ENCODE results near the gene CROCC.
A peak's percentile ranks its signal among the peaks of the same experiment; 100 is the strongest.
"Not testable (repeated sequence)": the region's sequence is repeated elsewhere in the genome, so short reads cannot be mapped to it uniquely, and the experiment has no call there.

Gene CROCC
- 47.1 to 134 (median 128) reads per million in 3 experiments for total RNA-seq

DNA sequence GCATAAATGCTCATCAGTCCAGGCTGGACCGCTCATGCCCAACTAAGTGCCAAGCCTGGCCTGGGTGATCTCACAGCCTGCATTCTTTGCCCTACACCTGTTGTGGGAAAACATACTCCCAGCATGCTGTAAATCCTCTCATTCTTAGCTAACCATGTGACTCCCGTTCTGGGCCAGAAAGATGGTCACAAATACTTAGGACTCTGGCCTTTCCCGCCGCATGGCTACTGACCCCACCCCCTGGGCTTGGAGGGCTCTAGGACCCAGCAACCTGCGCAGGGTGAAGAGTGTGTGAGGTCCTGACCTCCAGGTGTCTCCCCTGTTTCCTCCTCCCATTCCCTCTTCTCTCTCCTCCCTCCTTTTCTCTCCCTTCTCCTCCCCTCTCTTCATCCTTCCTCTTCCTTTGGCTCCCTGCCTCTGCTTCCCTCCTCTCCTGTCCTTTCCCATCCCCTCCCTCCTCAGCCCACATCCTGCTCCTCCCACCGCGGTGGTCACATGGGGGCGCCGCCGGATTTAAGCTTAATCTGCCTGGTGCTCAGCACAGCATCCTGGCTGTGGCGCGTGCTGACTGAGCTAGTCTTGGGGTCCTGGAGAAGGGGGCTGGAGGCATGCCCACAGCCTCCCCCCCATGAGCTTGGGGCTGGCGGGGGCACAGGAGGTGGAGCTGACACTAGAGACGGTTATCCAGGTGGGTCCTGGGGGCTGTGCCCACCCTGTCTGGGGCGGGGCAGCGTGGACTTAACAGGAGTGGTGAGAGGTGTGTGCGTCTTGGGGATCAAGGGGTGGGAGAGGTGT, at the start of gene CROCC:
CROCC (plus strand) TSS at position 541 of the 795 bp plus-strand sequence; CDS start at position 629, 88 bp downstream.
- DNase-seq, result no peak

DNA sequence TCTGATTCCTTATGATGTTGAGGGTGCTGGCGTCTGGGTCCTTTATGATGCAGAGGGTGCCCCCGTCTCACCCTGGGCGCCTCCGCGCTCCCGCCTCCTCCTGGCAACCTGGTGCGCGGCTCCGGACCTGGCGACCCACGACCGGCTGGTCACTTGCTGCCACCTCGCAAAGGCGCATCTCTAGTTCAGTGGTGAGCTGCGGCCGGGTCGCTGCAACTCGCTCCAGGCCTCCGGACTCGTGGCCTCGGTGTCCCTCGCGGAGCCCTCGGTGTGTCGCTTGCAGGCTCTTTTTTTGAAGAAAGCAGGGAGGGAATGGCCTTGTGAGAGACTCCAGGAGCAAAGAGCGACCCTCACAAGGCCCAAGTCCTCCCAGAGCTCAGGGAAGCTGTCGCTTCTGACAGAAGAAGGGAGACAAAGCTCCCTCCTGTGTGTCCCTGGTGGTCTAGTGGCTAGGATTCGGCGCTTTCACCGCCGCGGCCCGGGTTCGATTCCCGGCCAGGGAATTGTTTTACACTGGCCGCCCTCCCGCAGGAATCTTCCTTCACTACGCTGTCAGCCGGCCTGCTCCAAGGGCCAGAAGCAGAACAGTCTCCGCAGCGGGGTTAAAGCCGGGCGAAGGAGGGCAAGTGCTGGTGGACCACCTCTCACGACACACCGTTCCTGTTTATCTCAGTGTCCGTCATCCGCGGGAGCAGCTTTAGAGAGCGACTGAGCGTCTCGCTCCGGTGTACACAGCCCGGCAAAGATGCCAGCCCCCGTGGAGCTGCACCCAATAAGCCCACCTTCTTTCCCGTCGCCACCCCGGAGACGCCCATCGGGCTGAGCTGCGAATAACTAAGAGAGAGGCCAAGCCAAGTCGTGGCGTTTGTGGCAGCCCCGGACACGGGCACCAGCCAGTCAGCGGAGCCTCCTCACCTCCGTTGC, 49.3 kb upstream of the CROCC start:
- not testable (repeated sequence) for DNase-seq

GRCh38 chr1:16873076-16873879, 48.5 kb upstream of the CROCC start:
- peak; percentile 50 for DNase-seq

- DNase-seq, result not testable (repeated sequence)
Measured at GRCh38 chr1:16874968-16875765, 46.6 kb upstream of the CROCC start.

DNA sequence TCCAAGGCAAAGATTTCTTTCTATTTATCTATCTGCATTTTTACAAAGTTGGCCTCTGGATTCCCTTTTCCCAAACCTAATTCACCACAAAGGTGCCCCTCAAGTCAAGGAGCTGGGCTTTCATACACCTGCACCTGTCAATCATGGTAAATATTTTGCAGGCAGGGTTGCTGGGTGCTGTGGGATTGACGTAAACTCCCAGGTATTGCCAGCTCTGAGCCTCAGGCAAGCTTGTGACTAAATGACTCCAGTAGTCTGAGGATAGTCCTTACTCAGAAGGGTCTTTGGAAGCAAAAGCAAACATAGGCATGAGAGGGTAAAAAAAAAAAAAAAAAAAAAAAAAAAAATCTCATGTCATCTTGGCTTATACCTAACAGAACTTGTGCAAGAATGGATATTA, 40.0 kb upstream of the CROCC start:
- DNase-seq, result not testable (repeated sequence)

DNA sequence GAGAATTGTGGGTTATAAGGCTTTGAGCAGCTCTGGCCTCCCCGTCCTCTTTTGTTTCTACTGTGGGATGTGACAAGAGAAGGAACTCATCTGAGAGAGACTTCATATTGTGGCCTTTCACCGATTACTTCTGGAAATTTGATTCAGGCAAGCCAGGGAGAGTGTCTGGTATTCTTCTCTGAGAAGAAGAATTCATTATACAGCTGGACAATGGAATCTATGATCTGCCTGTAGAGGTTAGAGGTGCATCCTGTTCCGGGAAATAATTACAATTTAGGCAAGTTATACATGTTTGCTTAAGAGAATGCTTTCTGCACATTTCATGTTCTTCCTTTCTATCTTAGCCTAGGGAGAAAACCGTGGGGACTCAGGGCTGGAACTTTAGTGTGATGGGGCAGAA, 38.7 kb upstream of the CROCC start:
- DNase-seq, result no peak

GRCh38 chr1:16884487-16884886, 37.2 kb upstream of the CROCC start:
- not testable (repeated sequence) for DNase-seq

DNA sequence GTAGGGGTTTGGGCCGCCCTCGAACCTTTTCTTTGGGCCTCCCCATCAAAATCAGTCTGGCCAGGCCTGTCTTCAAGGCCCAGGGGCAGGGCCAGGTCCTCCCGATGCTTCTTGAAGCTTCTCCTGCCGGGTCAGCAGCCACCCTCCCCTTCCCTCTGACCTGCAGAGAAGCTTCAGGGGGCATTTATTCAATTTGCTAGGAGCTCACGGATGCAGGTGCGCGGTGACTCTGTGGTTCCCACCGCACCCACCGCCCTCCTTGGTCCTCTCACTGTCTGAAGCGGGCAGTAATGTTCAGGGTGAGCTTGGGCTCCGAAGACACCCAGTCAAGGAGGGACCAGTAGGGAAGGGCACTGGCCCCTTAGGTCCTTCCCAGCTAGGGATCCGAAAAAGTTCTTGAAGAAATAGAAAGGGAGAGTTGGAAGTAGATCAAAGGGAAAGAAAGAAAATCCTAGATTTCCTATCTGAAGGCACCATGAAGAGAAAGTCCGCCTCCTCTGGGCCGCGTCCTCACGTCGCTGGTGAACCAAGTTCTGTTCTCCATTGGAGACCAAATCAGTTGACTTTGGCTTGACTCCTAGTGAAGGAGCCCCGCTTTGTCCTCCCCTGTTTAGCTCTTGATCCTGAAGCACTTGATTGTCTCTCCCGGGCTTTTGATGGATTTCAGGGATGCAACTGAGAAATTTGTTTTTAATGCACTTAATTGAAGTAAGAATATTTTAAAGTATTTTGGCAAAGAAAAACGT, 34.7 kb upstream of the CROCC start:
- no peak for DNase-seq

GRCh38 chr1:16888860-16889816, 32.6 kb upstream of the CROCC start:
- DNase-seq, result peak; percentile 48

DNA sequence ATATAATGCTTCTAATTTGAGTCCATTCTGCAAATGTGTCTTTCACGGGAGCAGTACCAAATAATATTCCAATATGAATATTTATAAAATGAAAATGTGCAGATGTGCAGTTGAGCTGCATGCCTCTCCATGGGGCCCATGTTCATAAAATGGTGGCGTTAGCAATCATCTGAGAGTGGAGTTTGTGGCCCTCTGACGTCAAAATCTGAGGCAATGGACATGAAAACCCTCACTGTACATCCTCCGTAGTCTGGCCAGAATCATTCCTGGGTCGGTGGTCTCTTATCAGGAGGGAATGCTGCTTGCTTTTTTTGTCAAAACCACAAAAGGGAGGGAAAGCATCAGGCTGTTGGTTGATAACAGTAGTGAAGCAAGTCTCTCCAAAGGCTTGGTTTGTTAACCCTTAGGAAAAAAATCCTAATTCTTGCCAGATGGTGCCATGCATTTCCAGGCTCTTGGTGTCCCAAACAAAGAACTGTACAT, 31.2 kb upstream of the CROCC start:
- DNase-seq, result not testable (repeated sequence)

DNA sequence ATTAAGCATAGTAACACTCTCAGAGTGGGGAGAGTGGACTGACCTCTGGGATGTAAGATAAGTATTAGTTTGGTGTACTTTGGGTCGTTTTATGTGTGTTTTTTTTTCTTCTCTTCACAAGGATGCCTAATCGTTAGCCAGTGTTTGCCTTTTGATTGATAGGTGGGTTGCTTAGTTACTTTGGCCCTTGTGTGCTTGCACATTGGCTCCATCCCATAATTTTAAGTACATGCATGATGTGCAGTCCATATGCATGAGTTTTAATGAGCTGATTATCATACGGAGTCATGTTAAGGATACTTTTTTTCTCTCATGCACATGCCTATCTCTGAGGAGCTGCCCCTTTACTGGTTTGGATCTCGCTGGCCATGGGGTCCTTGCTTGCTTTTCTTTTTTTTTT, 30.7 kb upstream of the CROCC start:
- DNase-seq, result not testable (repeated sequence)

- DNase-seq, result not testable (repeated sequence)
Measured at GRCh38 chr1:16892978-16893525, 28.7 kb upstream of the CROCC start.

DNA sequence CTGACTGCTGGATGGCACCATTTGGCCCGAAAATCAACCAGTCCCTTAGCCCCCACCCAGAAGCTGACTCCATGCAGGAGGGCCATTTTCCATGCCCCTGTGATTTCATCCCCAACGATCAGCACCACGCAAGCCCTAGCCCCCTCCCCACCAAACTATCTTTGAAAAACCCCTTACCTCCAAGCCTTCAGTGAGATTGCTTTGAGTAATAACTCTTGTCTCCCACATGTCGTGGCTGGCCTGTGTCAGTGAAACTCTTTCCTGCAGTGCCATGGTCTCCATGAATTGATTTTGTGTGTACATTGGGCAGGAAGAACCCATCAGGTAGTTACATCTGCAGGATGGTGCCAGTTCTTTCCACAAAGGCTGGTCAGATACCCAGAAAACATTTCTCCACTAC, 27.9 kb upstream of the CROCC start:
- DNase-seq, result not testable (repeated sequence)

GRCh38 chr1:16894338-16894737, 27.4 kb upstream of the CROCC start:
- not testable (repeated sequence) for DNase-seq

DNA sequence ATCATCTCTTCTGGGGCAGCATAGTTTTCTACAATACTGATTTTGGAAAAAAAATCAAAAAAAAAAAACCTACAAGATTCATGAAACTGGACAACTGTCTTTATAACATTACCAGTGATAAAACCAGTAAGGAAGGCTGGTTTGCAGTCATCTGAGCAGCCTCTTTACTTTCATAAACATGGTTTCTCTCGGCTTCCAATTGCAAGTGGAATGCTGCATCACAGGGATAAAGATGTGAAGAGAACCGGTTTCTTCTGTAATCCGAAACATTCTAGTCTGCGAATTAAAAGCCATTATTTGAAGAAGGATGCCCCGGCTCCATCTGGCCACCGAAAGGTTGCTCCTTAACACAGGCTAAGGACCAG, 26.5 kb upstream of the CROCC start:
- DNase-seq, result not testable (repeated sequence)

DNA sequence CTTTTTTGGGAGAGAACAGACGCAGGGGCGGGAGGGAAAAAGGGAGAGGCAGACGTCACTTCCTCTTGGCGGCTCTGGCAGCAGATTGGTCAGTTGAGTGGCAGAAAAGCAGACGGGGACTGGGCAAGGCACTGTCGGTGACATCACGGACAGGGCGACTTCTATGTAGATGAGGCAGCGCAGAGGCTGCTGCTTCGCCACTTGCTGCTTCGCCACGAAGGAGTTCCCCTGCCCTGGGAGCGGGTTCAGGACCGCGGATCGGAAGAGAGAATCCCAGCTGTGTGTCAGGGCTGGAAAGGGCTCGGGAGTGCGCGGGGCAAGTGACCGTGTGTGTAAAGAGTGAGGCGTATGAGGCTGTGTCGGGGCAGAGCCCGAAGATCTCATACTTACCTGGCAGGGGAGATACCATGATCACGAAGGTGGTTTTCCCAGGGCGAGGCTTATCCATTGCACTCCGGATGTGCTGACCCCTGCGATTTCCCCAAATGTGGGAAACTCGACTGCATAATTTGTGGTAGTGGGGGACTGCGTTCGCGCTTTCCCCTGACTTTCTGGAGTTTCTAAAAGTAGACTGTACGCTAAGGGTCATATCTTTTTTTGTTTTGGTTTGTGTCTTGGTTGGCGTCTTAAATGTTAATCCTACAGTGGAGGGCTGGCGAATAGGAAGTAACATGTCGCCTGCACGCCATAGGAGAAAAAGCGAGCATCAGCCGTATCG, 26.0 kb upstream of the CROCC start, which contains the start of gene RNU1-2:
RNU1-2 (plus strand) TSS at position 383 of the 718 bp plus-strand sequence.
- DNase-seq, result peak; percentile 86

DNA sequence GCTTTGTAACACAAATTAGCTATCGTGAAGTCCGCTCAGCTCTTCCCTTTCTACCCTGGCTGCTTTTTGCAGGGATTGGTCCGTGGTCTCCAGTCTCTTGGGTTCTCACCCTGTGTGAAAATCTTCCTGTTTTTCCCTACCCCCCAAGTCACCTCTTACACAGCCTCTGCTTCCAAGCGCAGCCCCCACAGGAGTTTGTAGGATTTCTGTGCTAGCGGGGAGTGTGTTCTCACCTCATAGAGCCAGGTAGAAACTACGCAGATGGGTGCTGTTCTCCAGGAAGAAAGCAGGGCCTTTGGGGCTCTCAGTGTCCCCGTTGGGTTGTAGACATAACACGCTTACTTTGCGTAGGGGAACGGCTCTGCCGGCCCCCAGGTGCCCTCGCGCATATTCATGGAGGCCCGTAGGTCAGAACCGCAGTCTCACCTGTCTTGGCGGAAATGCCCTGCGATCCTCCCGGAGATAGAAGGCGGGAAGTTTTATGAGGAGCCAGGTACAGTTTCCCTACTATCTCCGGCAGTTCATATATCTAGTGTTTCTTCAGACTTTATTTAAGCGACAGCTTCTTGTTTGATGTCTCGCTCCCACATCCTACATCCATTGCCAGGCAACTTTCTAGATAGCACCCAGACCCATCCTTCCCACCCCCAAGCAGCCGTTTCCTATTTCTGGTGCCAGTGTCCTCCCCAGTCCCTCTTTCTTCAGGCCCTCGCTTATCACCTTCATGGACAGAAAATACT, 25.2 kb upstream of the CROCC start:
- peak; percentile 60 for DNase-seq

DNA sequence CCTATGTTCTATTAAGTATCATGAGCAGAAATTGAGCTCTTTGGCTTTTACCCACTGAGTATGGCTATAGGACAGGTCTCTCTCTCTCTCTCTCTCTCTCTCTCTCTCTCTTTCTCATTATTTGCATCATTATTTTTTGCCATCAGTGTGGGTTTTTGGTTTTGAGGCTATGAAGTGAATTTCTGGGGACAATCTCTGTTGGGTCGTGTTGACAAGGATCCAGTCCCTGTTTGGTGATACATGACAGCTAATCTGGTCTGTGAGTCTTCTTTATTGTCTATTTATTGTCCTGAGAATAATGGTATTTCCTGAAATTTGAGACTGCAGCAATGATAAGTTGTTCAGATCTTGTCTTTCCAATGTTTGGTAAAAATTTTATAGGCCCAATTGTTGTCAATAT, 24.1 kb upstream of the CROCC start:
- DNase-seq, result not testable (repeated sequence)
